Measurements from ENCODE around the gene IGF2BP3. TPM values are rescaled to one million over a fixed set of nuclear protein-coding genes. Genes with fewer than 3 reads are reported as not detected.

The IGF2BP3 gene
- total and polyA plus RNA-seq, 12 donors, result 0.03 to 67.4 (median 0.68) TPM; not detected in 3

- no peaks in the 10 kb centered on the region for H3K9me3 ChIP-seq (replicated peaks in 1 of 3)
- no peak overlapping the region for H3K4me3 ChIP-seq
- DNase-seq, result no peak
- intact Hi-C loops (cut with DNase I), result no loop called here
- 6 to 10% (median 8%) methylated on average over 19 to 32 of the region's 32 CpGs for WGBS, 4 donors
- H3K27ac ChIP-seq, result no peak overlapping the region
- peaks cover 97% of the 10 kb centered on the region for H3K27me3 ChIP-seq
- TF ChIP-seq CTCF (IDR thresholded peaks at IDR 0.05) (no peak), POLR2A (IDR thresholded peaks at IDR 0.05) (no peak)
- peaks cover 13 to 33% of the 10 kb centered on the region in 2 donors for H3K4me1 ChIP-seq (replicated peaks in 1 of 2)
- H3K36me3 ChIP-seq (replicated peaks in 1 of 2), result no peaks in the 10 kb centered on the region
Measured at GRCh38 chr7:23467806-23468525, 2.3 kb downstream of the IGF2BP3 start.

GRCh38 chr7:23467291-23467805 lies 2.9 kb downstream of the IGF2BP3 start:
- H3K4me3 ChIP-seq, result no peak overlapping the region
- intact Hi-C loops (cut with DNase I), result no loop called here
- H3K27me3 ChIP-seq, result peaks cover 96% of the 10 kb centered on the region
- H3K9me3 ChIP-seq (replicated peaks in 1 of 3), result no peaks in the 10 kb centered on the region
- H3K27ac ChIP-seq, result no peak overlapping the region
- no peak for DNase-seq
- TF ChIP-seq CTCF (IDR thresholded peaks at IDR 0.05) (no peak), POLR2A (IDR thresholded peaks at IDR 0.05) (no peak)
- H3K36me3 ChIP-seq (replicated peaks in 1 of 2), result no peaks in the 10 kb centered on the region
- H3K4me1 ChIP-seq (replicated peaks in 1 of 2), result peaks cover 13 to 33% of the 10 kb centered on the region in 2 donors
- WGBS, 4 donors, result 21 to 26% (median 24%) methylated on average over 11 of the region's 11 CpGs

- no peaks in the 10 kb centered on the region for H3K9me3 ChIP-seq (replicated peaks in 1 of 3)
- no peak overlapping the region for H3K4me3 ChIP-seq
- TF ChIP-seq POLR2A (IDR thresholded peaks at IDR 0.05) (no peak), CTCF (IDR thresholded peaks at IDR 0.05) (peak in 2 of 6 experiments; percentile 21 to 22)
- no peak overlapping the region for H3K27ac ChIP-seq
- intact Hi-C loops (cut with DNase I), result no loop called here
- peaks cover 0 to 3% of the 10 kb centered on the region in 2 donors for H3K4me1 ChIP-seq (replicated peaks in 1 of 2)
- peak in 1 of 7 donors; percentile 16 for DNase-seq
- H3K36me3 ChIP-seq (replicated peaks in 1 of 2), result no peaks in the 10 kb centered on the region
- WGBS, 4 donors, result 8 to 21% (median 14%) methylated on average over 2 of the region's 2 CpGs
- H3K27me3 ChIP-seq, result peaks cover 73% of the 10 kb centered on the region
Measured at GRCh38 chr7:23462846-23463245, 7.4 kb downstream of the IGF2BP3 start.

GRCh38 chr7:23458044-23458443 lies 12.2 kb downstream of the IGF2BP3 start:
- no peak for DNase-seq
- WGBS, 4 donors, result 68 to 89% (median 82%) methylated on average over 3 of the region's 3 CpGs
- no peaks in the 10 kb centered on the region for H3K4me1 ChIP-seq (replicated peaks in 1 of 2)
- H3K27ac ChIP-seq, result no peak overlapping the region
- H3K36me3 ChIP-seq (replicated peaks in 1 of 2), result no peaks in the 10 kb centered on the region
- intact Hi-C loops (cut with DNase I), result no loop called here
- no peaks in the 10 kb centered on the region for H3K9me3 ChIP-seq (replicated peaks in 1 of 3)
- no peak overlapping the region for H3K4me3 ChIP-seq
- TF ChIP-seq CTCF (IDR thresholded peaks at IDR 0.05) (no peak), POLR2A (IDR thresholded peaks at IDR 0.05) (no peak)
- H3K27me3 ChIP-seq, result peaks cover 27% of the 10 kb centered on the region
